Muscle layer of duodenum (tissue), 2 donors: ENCODE measurements around the gene WDR81.
"Not testable (repeated sequence)": the region's sequence is repeated elsewhere in the genome, so short reads cannot be mapped to it uniquely, and the experiment has no call there.

Source experiments
- H3K27ac ChIP-seq: one replicate; pipeline ENCODE4 v1.7.0; 2013; ENCODE audit warnings: mild to moderate bottlenecking, low read length
- H3K27me3 ChIP-seq: one replicate; pipeline ENCODE4 v1.7.0; 2013; ENCODE audit warnings: low read depth, mild to moderate bottlenecking, control low read depth, low read length
- H3K36me3 ChIP-seq, 2 donors: one replicate each; pipeline ENCODE4 v1.7.0; 2013; ENCODE audit warnings: low read length in 2 of 2, control low read depth in 1 of 2, mild to moderate bottlenecking in 1 of 2; ENCODE audit not compliant: insufficient read depth in 2 of 2, control insufficient read depth in 1 of 2
- H3K4me1 ChIP-seq, 2 donors: one replicate each; pipeline ENCODE4 v1.7.0; 2013; ENCODE audit warnings: low read length in 2 of 2, mild to moderate bottlenecking in 2 of 2, control low read depth in 1 of 2, moderate library complexity in 1 of 2; ENCODE audit not compliant: insufficient read depth in 2 of 2, control insufficient read depth in 1 of 2
- H3K4me3 ChIP-seq, 2 donors: one replicate each; pipeline ENCODE4 v1.7.0; 2013; ENCODE audit warnings: low read length in 2 of 2, low read depth in 1 of 2, mild to moderate bottlenecking in 1 of 2
- H3K9me3 ChIP-seq, 2 donors: one replicate each; pipeline ENCODE4 v1.7.0; 2013; ENCODE audit warnings: low read length in 2 of 2, control low read depth in 1 of 2, mild to moderate bottlenecking in 1 of 2; ENCODE audit not compliant: control insufficient read depth in 1 of 2
- donor health status: healthy.

WDR81 gene

DNA sequence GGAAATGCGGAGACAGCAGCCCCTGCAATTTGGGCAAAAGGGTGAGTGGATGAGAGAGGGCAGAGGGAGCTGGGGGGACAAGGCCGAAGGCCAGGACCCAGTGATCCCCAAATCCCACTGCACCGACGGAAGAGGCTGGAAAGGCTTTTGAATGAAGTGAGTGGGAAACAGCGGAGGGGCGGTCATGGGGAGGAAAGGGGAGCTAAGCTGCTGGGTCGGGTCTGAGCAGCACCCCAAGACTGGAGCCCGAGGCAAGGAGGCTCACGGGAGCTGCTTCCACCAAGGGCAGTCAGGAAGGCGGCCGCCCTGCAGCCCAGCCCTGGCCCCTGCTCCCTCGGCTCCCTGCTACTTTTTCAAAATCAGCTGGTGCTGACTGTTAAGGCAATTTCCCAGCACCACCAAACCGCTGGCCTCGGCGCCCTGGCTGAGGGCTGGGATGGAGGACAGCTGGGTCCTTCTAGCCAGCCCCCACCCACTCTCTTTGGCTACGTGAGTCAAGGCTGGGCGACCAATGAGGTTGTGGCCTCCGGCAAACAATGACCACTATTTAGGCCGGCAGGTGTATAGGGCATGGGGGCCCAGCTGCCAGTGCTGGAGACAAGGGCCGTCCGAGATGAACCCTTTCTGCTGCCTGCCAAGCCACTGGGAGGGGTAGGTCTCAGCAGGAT lies 37.9 kb downstream of the WDR81 start:
- peaks cover 3 to 8% of the 10 kb centered on the region in 2 donors for H3K4me1 ChIP-seq

DNA sequence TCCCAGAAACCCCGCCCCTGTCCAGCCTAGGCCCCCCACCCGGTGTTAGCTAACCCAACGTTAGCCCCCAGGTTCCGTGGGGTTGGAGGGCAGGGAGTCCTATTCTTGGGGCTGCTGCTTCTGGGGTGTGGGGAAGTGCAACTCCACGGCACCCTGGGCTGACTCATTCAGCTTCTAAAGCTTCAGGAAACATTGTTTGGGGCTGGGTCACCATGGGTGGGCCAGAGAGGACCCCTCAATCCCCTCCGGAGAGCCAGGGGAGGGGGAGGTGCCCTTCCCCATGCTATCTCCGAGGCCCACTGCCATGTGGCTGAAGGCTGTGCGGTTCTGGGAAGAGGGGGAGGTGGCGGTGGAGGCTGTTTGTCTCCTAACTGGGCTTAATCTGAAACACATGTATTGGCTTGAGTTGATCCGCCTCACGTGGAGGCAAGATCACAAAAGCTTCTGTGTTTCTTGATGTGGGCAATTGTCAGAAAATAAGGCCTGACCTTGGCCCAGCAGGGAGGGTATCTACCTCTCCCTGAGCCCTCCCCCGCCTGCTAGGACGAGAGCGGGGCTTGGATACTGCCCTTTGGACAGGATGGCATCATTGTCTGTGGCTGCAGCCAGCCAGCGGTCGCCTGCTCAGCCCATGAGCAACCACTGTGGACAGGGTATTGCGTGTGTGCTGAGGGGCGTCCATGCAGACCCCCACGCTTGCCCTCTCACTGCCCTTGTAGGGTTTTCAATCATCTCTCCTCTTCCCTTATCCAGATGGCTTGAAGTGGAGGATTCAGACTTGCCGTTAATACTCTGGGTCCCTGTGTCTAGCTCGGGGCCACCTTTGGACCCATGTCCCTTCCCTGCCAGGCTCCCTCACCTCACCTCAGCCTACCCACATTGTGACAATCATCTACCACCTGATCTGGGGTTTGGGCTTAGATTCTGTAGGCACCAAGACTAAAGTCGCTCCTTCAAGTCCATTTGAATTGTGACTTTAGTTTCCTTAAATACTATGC lies 38.7 kb downstream of the WDR81 start:
- H3K4me3 ChIP-seq: peak overlapping the region; percentile 34 to 54
- H3K27me3 ChIP-seq: no peaks in the 10 kb centered on the region
- H3K36me3 ChIP-seq: no peaks in the 10 kb centered on the region
- peak overlapping the region; percentile 67 for H3K27ac ChIP-seq
- H3K9me3 ChIP-seq: no peaks in the 10 kb centered on the region
- H3K4me1 ChIP-seq: peaks cover 3 to 8% of the 10 kb centered on the region in 2 donors

More for the DNA sequence above, 37.9 kb downstream of the WDR81 start:
- peak overlapping the region; percentile 50 to 54 for H3K4me3 ChIP-seq
- H3K9me3 ChIP-seq: no peaks in the 10 kb centered on the region
- no peaks in the 10 kb centered on the region for H3K27me3 ChIP-seq
- H3K27ac ChIP-seq: peak overlapping the region; percentile 67
- no peaks in the 10 kb centered on the region for H3K36me3 ChIP-seq

DNA sequence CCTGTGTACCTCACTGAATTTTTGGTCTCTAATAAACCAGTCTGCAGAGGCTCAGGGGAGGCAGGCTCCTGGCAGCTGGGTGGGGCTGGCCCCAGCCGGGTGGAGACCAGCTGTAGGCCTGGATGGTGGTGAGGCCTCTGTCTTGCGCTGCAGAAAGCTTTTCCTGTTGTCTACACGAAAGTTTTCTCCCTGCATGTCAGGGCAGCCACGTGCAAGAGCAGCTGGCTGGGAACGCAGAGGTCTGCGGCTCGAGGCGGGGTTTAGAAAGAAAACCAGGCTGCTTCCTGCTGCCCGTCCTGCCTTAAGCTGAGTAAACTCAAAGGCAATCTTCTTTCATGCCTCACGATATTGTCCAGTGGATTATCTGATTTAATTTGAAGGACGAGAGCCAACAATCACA lies 39.8 kb downstream of the WDR81 start:
- Histone ChIP-seq H3K4me3 (peak overlapping the region in 1 of 2 donors; percentile 54), H3K4me1 (peaks cover 3 to 8% of the 10 kb centered on the region in 2 donors), H3K27me3 (no peaks in the 10 kb centered on the region), H3K9me3 (no peaks in the 10 kb centered on the region), H3K27ac (peak overlapping the region; percentile 67), H3K36me3 (no peaks in the 10 kb centered on the region)

DNA sequence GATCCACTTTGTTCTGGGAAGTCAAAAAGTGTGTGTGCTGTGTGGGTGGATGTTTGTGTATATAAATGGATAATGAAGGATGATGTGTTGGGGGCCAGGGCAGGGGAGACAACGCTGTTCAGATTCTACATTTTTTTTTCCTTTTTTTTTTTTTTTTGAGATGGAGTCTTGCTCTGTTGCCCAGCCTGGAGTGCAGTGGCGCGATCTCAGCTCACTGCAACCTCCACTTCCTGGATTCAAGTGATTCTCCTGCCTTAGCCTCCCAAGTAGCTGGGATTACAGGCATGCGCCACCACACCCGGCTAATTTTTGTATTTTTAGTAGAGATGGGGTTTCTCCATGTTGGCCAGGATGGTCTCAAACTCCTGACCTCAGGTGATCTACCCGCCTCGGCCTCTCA lies 40.2 kb downstream of the WDR81 start:
- not testable (repeated sequence) for H3K9me3 ChIP-seq, H3K36me3 ChIP-seq, H3K4me1 ChIP-seq, H3K27me3 ChIP-seq, H3K4me3 ChIP-seq
- H3K27ac ChIP-seq: peak overlapping the region; percentile 67

DNA sequence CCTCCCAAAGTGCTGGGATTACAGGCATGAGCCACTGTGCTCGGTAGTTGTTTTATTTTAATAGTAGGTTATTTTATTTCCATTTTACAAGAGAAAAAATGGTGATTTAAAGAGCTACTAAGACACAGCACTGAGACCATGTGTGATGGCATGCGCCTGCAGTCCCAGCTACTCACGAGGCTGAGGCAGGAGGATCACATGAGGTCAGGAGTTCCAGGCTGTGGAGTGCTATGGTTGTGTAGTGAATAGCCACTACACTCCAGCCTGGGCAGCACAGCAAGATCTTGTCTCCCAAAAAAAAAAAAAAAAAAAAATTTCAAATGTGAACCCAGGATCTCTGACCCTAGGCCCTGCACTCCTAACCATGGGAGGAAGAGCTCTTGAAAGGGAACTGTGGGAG lies 41.1 kb downstream of the WDR81 start:
- H3K4me3 ChIP-seq: no peak overlapping the region
- H3K27ac ChIP-seq: no peak overlapping the region

DNA sequence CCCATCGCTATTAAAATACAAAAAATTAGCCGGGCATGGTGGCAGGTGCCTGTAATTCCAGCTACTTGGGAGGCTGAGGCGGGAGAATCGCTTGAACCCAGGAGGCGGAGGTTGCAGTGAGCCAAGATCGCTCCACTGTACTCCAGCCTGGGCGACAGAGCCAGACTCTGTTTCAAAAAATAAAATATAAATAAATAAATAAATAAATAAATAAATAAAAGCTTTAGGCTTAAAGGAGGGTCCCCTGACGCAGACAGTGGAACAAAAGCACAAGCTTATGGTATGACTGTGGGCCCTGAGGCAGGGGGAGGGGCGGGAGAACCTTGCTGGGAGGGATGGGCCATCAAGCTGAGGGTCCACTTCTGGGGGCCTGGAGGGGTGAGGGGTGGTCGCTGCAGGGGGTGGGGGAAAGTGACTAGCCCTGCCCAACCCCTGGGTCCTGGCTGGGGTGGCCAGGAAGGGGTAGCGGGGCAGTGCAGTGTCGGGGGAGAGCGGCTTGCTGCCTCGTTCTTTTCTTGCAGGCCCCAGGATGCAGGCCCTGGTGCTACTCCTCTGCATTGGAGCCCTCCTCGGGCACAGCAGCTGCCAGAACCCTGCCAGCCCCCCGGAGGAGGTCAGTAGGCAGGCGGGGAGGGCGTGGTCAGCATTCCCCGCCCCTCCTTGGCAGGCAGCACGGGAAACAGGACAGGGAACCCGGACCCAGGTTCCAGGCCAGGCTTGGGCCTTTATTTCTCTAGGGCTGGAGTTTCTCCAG lies 42.1 kb downstream of the WDR81 start:
- Histone ChIP-seq H3K4me1 (peaks cover 3 to 8% of the 10 kb centered on the region in 2 donors), H3K9me3 (no peaks in the 10 kb centered on the region), H3K27ac (no peak overlapping the region), H3K27me3 (no peaks in the 10 kb centered on the region), H3K4me3 (no peak overlapping the region), H3K36me3 (no peaks in the 10 kb centered on the region)

More for the DNA sequence above, 41.1 kb downstream of the WDR81 start:
- Histone ChIP-seq H3K4me1 (peaks cover 3 to 8% of the 10 kb centered on the region in 2 donors), H3K9me3 (no peaks in the 10 kb centered on the region), H3K27me3 (no peaks in the 10 kb centered on the region), H3K36me3 (no peaks in the 10 kb centered on the region)

DNA sequence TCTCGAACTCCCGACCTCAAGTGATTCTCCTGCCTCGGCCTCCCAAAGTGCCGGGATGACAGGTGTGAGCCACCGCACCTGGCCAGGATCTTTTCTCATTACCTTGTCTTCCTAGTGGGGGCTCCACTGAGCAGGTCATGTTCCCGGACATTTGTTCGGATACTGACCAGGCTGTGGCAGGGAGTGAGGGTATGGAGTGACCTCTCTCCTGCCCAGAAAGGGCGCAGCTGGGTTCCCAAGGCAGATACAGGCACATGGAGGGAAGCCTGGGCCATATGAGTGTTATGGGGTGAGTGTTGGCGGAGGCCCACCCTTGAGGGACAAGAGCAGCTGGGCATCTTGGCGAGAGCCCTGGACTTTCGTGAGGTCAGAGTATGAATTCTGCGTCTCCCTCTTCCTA lies 42.9 kb downstream of the WDR81 start:
- no peaks in the 10 kb centered on the region for H3K36me3 ChIP-seq
- H3K27me3 ChIP-seq: no peaks in the 10 kb centered on the region
- no peak overlapping the region for H3K4me3 ChIP-seq
- no peaks in the 10 kb centered on the region for H3K9me3 ChIP-seq
- no peak overlapping the region for H3K27ac ChIP-seq
- H3K4me1 ChIP-seq: peaks cover 3 to 8% of the 10 kb centered on the region in 2 donors

DNA sequence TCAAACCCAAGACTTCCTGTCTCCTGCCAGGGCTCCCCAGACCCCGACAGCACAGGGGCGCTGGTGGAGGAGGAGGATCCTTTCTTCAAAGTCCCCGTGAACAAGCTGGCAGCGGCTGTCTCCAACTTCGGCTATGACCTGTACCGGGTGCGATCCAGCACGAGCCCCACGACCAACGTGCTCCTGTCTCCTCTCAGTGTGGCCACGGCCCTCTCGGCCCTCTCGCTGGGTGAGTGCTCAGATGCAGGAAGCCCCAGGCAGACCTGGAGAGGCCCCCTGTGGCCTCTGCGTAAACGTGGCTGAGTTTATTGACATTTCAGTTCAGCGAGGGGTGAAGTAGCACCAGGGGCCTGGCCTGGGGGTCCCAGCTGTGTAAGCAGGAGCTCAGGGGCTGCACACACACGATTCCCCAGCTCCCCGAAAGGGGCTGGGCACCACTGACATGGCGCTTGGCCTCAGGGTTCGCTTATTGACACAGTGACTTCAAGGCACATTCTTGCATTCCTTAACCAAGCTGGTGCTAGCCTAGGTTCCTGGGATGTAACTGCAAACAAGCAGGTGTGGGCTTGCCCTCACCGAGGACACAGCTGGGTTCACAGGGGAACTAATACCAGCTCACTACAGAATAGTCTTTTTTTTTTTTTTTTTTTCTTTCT lies 45.4 kb downstream of the WDR81 start:
- no peaks in the 10 kb centered on the region for H3K27me3 ChIP-seq
- no peaks in the 10 kb centered on the region for H3K4me1 ChIP-seq
- no peak overlapping the region for H3K4me3 ChIP-seq
- no peaks in the 10 kb centered on the region for H3K36me3 ChIP-seq
- H3K9me3 ChIP-seq: no peaks in the 10 kb centered on the region
- no peak overlapping the region for H3K27ac ChIP-seq

DNA sequence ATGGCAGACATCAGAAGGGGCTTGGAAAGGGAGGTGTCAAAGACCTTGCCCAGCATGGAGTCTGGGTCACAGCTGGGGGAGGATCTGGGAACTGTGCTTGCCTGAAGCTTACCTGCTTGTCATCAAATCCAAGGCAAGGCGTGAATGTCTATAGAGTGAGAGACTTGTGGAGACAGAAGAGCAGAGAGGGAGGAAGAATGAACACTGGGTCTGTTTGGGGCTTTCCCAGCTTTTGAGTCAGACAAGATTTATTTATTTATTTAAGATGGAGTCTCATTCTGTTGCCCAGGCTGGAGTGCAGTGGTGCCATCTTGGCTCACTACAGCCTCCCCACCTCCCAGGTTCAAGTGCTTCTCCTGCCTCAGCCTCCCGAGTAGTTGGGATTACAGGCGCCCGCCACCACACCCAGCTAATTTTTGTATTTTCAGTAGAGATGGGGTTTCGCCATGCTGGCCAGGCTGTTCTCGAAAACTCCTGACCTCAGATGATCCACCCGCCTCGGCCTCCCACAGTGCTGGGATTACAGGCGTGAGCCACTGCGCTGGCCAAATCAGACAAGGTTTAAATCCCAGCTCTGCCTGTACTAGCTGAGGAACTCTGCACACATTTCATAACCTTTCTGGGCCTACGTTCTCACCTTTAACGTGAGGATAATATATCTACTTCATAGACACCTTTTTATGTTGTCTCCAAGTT lies 48.6 kb downstream of the WDR81 start:
- not testable (repeated sequence) for H3K27ac ChIP-seq, H3K27me3 ChIP-seq, H3K4me3 ChIP-seq, H3K4me1 ChIP-seq, H3K9me3 ChIP-seq
- H3K36me3 ChIP-seq: peaks cover 0 to 20% of the 10 kb centered on the region in 2 donors

DNA sequence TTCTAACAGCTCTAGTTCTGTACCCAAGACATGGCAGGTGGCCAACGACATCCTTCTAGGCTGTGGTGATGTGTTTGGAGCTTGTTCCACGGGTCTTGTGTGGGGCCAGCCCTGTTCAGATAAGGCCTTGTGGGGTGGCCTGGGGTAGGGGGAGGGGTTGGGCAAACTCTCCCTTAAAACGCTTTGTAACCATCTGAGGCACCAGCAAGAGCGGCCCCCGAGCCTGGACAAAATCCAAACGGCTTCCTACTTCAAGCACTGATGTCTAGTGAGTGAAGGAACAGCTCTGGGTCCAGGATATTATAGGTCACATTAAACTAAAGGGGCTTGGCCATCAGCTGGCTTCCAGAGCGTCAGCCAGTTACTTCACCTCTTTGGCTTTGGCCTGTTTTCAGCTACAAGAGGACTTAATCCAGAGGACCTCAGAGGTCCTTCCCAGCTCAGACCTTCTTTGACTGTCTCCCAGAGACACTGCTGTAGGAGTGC lies 49.2 kb downstream of the WDR81 start:
- Histone ChIP-seq H3K27me3 (no peaks in the 10 kb centered on the region), H3K36me3 (peaks cover 0 to 25% of the 10 kb centered on the region in 2 donors), H3K27ac (no peak overlapping the region), H3K9me3 (no peaks in the 10 kb centered on the region), H3K4me3 (no peak overlapping the region), H3K4me1 (no peaks in the 10 kb centered on the region)
